Activated CD4-positive, alpha-beta memory T cell treated with anti-CD3 and anti-CD28 coated beads, Interleukin-2, amount 10 ng/mL, durations not matched to agents 7 days and 5 days (primary cell): ENCODE measurements around the gene FAR2. TPM values are rescaled to one million over a fixed set of nuclear protein-coding genes. Genes with fewer than 3 reads are reported as not detected.
A peak's percentile ranks its signal among the peaks of the same experiment; 100 is the strongest.

Experiments
- CTCF ChIA-PET: fragments of 350-600 bp; sonication (Branson Sonifier 250); formaldehyde crosslinking; loops from one replicate; lab custom pipeline; 2021; ENCODE audit warnings: antibody characterized with exemption, inconsistent platforms; lab: Charles Lee
- POLR2A ChIA-PET: fragments of 350-600 bp; sonication (Branson Sonifier 250); formaldehyde crosslinking; loops from one replicate; lab custom pipeline; 2021; ENCODE audit warnings: antibody characterized with exemption; lab: Charles Lee
- DNase-seq: peaks from one replicate; pipeline ENCODE4 v3.0.0-alpha.2; 2020
- H3K27ac Mint-ChIP-seq: one replicate; pipeline ENCODE4 v1.8.0; 2021; ENCODE audit warnings: mild to moderate bottlenecking, mixed read lengths
- H3K27me3 Mint-ChIP-seq: one replicate; pipeline ENCODE4 v1.8.0; 2021; ENCODE audit warnings: mixed read lengths
- H3K36me3 Mint-ChIP-seq: one replicate; pipeline ENCODE4 v1.8.0; 2021; ENCODE audit warnings: low read depth, mixed read lengths
- H3K4me1 Mint-ChIP-seq: one replicate; pipeline ENCODE4 v1.8.0; 2021; ENCODE audit warnings: mixed read lengths
- H3K4me3 Mint-ChIP-seq: one replicate; pipeline ENCODE4 v1.8.0; 2021; ENCODE audit warnings: mild to moderate bottlenecking, mixed read lengths
- H3K9me3 Mint-ChIP-seq: one replicate; pipeline ENCODE4 v1.8.0; 2021; ENCODE audit warnings: mixed read lengths
- total RNA-seq, 2 experiments: library from RNA; stranded (reverse); gene quantifications; one replicate each; pipeline ENCODE4 v1.2.3, GENCODE V29; 2021

The FAR2 gene
- total RNA-seq, 2 experiments from 2014 or later = 19.1 to 19.9 TPM

DNA sequence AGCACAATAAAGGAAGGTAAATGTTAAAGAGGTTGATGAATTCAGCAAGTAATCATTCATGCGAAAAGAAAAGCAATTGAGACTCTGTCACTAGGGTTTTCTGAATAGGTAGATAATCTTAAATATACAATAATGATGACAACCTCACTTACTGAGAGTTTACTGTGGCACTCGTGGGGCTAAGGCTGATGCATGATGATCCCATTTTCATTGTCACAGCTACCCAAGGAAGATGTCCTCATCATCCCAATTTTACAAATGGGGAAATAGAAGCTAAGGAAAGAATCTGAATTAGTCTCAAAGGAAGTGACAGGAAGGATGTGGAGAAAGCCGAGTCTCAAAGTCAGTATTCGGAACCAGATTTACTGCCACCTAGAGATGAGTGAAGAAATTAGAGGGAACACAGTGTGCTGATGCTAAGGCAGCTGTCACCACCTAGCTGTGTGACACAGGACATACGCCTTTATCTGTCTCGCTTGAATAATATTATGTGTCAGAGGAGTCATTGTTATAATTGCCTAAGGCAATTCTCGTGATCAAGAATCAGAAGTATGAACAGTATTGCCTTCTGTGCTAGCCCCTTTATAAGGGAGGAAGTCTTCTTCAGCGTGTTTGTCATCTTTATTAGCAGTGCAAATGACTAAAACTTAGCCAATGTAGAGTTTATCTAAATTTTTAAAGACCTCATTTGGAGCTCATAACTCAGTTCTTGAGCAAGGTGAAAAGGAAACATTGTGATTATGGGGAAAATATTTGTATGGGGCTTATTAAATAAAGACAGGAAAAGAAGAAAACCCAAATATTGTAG, 168.7 kb downstream of the FAR2 start:
- Mint-ChIP-seq H3K36me3 (peaks cover 12% of the 10 kb centered on the region), H3K27ac (no peak overlapping the region)

DNA sequence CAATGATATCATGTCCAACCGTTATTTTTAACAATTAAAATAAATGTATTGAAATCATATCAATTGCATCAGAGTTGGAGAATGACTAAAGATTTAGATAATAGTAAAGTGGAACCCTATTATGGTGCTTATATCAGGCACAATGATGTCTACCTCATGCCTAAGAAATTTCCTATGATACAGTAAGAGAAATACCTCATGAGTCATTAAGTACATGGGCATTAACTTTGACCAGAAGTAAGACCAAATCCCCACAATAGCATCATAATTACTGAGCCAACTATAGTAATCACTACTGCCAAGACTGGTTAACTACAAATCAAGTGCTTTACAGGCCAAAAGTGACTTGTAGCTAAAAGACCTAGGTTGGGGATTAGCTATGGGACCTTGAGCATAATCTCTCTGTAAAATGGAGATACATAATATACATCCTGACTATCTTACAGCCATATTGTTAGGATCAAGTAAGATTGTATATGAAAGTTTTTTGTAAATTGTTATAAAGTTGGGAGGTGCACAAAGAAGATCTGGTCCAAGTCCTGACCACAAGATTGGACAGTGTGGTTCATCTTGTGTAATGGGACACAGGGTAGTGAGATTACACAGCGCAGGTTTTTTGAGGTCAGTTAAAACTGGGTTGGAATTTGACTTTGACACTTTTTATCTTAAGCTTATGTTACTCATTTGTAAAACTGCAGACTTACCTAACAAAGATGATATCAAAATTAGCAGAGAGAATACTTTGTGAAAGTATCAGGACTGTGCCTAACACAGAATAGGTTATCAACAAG, 171.4 kb downstream of the FAR2 start:
- H3K36me3 Mint-ChIP-seq = peaks cover 31% of the 10 kb centered on the region
- CTCF ChIA-PET = no interaction called here
- peaks cover 11% of the 10 kb centered on the region for H3K4me1 Mint-ChIP-seq
- H3K27ac Mint-ChIP-seq = no peak overlapping the region
- no peak for DNase-seq
- H3K4me3 Mint-ChIP-seq = no peak overlapping the region
- POLR2A ChIA-PET = interaction anchor here (0.6 kb wide), 1 partner anchor 68 kb away, joined by 5 read pairs; no protein-coding TSS in a partner anchor
- H3K27me3 Mint-ChIP-seq = no peaks in the 10 kb centered on the region
- no peaks in the 10 kb centered on the region for H3K9me3 Mint-ChIP-seq

More for the DNA sequence above, 168.7 kb downstream of the FAR2 start:
- Mint-ChIP-seq H3K4me3 (no peak overlapping the region), H3K4me1 (peaks cover 11% of the 10 kb centered on the region), H3K9me3 (no peaks in the 10 kb centered on the region), H3K27me3 (no peaks in the 10 kb centered on the region)
- CTCF ChIA-PET = interaction anchor here (0.8 to 2.0 kb wide), 20 partner anchors 9 to 305 kb away, joined by 3 to 29 read pairs (median 5); partner anchors contain the start of gene ERGIC2
- peak; percentile 56 for DNase-seq
- POLR2A ChIA-PET = interaction anchor here (0.6 kb wide), 1 partner anchor 47 kb away, joined by 3 read pairs; no protein-coding TSS in a partner anchor

DNA sequence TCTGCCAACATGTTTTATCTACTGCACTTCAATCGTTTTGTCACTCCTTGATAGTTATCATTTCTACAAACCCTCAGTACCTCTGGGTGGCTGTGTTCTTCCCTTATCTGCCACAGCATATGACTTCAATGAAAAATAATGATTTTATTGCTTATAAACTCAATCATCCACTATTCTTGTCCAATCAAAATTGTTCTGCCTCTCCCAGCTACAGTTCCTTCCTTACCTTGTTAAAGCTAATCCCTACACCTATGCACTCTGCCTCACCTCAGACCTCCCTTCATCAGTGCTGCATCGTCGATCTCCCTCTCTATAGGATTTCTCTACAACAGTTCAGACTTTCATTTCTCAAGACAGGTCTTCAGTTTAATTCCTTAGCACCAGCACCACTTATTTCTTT, 173.1 kb downstream of the FAR2 start:
- peaks cover 38% of the 10 kb centered on the region for H3K36me3 Mint-ChIP-seq
- DNase-seq = no peak
- CTCF ChIA-PET = no interaction called here
- POLR2A ChIA-PET = interaction anchor here (1.0 kb wide), 1 partner anchor 59 kb away, joined by 4 read pairs; the partner anchor contains the start of gene ERGIC2
- no peak overlapping the region for H3K27ac Mint-ChIP-seq
- no peak overlapping the region for H3K4me3 Mint-ChIP-seq
- no peaks in the 10 kb centered on the region for H3K9me3 Mint-ChIP-seq
- no peaks in the 10 kb centered on the region for H3K27me3 Mint-ChIP-seq
- H3K4me1 Mint-ChIP-seq = peaks cover 11% of the 10 kb centered on the region

DNA sequence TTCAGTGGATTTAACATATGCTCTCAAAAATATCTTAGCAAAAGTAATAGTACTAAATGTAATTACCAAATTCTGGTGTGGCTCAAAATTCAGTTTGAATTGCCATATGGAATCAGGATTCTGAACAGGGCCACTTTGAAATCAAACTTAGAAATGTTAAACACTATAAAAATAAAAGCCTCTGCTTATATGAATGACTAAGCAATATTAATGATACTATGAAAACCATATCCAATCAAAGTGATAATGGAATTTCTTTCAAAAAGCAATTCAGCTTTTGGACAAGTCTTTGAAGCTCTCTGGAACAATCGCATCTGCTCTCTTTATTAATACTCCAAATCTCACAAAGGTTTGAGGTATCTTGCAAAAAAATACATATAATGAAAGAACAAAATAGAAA, 180.3 kb downstream of the FAR2 start:
- ChIA-PET CTCF (interaction anchor here (0.7 to 1.6 kb wide), 4 partner anchors 11 to 262 kb away, joined by 3 to 4 read pairs (median 4); no protein-coding TSS in a partner anchor), POLR2A (interaction anchor here (0.6 kb wide), 1 partner anchor 161 kb away, joined by 3 read pairs; no protein-coding TSS in a partner anchor)
- H3K36me3 Mint-ChIP-seq = peaks cover 19% of the 10 kb centered on the region
- H3K4me3 Mint-ChIP-seq = no peak overlapping the region
- DNase-seq = no peak
- no peak overlapping the region for H3K27ac Mint-ChIP-seq
- H3K27me3 Mint-ChIP-seq = no peaks in the 10 kb centered on the region
- H3K4me1 Mint-ChIP-seq = no peaks in the 10 kb centered on the region
- H3K9me3 Mint-ChIP-seq = no peaks in the 10 kb centered on the region

DNA sequence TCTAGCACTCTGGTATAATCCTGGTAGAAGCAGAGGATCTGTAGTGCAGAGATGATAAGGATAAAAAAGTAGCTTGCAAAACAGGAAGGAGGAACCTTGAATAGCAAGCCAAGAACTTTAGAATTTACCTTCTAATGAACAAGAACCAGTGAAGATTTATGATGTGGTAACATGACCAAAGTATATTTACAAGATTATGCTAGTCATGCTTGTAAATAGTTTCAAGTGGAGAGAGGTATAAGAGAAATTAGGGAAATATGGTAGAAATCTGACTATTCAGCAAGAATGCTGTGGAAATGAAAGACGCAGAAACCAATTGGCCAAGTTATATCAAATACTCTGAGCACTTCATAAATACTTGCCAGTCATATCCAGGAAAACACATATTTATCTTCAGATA, 184.1 kb downstream of the FAR2 start:
- H3K27me3 Mint-ChIP-seq = no peaks in the 10 kb centered on the region
- no peaks in the 10 kb centered on the region for H3K4me1 Mint-ChIP-seq
- POLR2A ChIA-PET = no interaction called here
- no peak overlapping the region for H3K4me3 Mint-ChIP-seq
- no peak overlapping the region for H3K27ac Mint-ChIP-seq
- CTCF ChIA-PET = no interaction called here
- H3K36me3 Mint-ChIP-seq = peaks cover 15% of the 10 kb centered on the region
- no peaks in the 10 kb centered on the region for H3K9me3 Mint-ChIP-seq
- no peak for DNase-seq

DNA sequence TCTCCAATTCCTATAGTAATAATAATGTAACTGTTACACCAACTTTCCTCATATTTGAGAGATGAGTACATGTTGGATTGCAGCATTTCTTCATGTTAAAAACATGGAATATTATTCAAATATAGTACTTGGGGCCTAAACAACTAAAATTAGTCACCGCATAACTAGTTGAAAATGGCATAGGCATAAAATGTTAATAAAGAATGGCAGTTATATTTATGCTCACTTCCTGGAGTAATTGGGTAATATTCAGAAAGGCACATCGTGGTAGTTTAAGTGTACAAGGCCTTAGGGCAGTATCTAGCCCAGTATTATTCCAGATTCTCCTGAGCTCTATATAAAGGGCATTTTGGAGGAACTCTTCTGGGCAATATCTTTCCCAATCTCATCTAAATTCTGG, 185.9 kb downstream of the FAR2 start:
- H3K4me3 Mint-ChIP-seq = no peak overlapping the region
- H3K4me1 Mint-ChIP-seq = no peaks in the 10 kb centered on the region
- no peak overlapping the region for H3K27ac Mint-ChIP-seq
- POLR2A ChIA-PET = no interaction called here
- no peaks in the 10 kb centered on the region for H3K27me3 Mint-ChIP-seq
- DNase-seq = no peak
- CTCF ChIA-PET = interaction anchor here (0.8 to 1.3 kb wide), 2 partner anchors 8 to 17 kb away, joined by 3 to 6 read pairs; no protein-coding TSS in a partner anchor
- peaks cover 19% of the 10 kb centered on the region for H3K36me3 Mint-ChIP-seq
- no peaks in the 10 kb centered on the region for H3K9me3 Mint-ChIP-seq

DNA sequence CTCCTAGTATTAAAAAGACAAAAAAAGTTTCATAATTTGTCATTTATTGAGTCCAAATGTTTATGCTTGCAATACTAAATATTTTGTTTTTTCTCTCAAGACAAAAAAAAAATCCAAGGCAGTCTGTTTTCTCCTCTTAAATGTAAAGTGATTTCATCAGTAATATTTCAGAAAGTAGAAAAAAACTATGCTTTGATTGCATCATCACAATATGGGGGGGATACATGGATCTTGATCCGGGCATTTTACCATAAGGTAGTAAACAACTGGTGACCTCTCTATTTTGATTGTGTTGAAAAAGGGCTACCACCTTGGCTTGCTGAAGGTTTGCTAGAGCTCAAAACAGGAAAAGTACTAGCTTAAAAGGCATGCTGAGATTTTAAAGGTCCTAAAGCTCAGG, 188.2 kb downstream of the FAR2 start:
- POLR2A ChIA-PET = no interaction called here
- no peaks in the 10 kb centered on the region for H3K27me3 Mint-ChIP-seq
- no peaks in the 10 kb centered on the region for H3K4me1 Mint-ChIP-seq
- CTCF ChIA-PET = no interaction called here
- DNase-seq = no peak
- H3K36me3 Mint-ChIP-seq = peaks cover 36% of the 10 kb centered on the region
- H3K27ac Mint-ChIP-seq = no peak overlapping the region
- H3K4me3 Mint-ChIP-seq = no peak overlapping the region
- no peaks in the 10 kb centered on the region for H3K9me3 Mint-ChIP-seq

DNA sequence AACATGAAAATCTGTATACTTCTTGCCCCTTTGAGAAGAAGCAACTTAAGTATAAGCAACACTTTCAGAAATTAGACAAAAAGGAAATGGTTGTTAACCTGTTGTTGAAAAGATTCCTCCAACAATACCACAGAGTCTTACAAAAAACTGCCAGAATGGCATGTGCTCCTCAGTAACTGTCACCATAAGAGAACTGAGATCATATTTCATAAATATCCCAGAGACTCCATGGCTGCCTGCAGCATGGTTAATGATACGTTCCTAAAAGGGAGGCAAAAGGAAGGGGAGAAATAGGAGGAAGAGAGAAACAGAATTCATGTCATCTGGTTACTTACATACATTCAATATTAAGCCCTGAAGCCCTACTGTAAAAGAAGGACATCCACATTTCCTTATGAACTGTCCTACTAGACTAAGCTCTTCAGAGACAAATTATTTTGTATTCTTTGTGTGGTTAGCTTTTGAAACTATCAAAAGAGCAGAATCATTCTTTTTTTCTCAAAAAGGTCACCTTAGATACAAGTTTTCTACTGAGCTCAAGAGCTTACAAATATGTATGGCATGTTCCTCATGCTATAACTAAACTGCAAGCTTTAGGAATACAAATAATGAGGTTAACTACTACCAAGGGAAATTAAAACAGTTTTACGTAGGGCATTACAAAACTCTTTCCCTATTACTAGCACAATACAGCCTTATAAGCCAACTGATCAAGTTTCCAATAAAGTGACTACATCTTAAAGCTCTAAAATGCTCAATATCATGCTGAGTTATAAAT, 194.1 kb downstream of the FAR2 start:
- ChIA-PET POLR2A (no interaction called here), CTCF (interaction anchor here (1.0 to 1.4 kb wide), 2 partner anchors 9 to 25 kb away, joined by 3 to 4 read pairs; no protein-coding TSS in a partner anchor)
- Mint-ChIP-seq H3K27me3 (no peaks in the 10 kb centered on the region), H3K4me3 (no peak overlapping the region), H3K9me3 (no peaks in the 10 kb centered on the region), H3K27ac (no peak overlapping the region), H3K36me3 (peaks cover 48% of the 10 kb centered on the region), H3K4me1 (no peaks in the 10 kb centered on the region)
- no peak for DNase-seq

DNA sequence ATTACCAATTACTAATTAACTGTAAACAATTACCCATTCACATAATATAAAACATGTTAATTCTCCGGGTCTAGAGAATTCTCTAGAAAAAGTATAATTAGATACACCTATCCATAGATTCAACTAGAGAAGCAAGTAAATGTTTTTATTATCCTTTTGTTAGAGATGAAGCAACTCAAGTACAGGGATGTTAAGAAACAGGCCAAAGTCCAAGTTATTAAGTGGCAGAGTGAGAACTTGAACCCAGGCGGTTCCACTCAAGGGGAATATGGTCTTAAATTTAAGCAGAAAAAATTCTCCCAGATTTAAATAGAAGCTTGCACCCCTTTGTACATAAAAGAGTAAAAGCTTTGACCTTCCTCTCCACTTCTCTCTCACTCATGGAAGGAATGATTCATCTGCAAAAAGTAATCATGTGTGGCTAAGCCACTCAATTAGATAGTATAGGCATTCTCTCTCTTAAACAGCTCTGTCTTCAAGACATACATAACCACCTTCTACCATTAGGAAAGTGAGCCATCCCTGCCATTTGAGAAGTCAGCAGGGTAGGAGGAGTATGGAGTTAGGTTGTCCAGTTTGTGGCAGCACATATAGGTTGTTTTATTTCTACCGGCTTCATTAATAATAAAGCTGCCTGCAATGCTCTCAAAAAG, 197.8 kb downstream of the FAR2 start:
- Mint-ChIP-seq H3K4me3 (no peak overlapping the region), H3K36me3 (peaks cover 38% of the 10 kb centered on the region), H3K27me3 (no peaks in the 10 kb centered on the region), H3K4me1 (no peaks in the 10 kb centered on the region), H3K9me3 (no peaks in the 10 kb centered on the region), H3K27ac (no peak overlapping the region)
- no peak for DNase-seq
- CTCF ChIA-PET = interaction anchor here (1.2 kb wide), 1 partner anchor 274 kb away, joined by 3 read pairs; no protein-coding TSS in a partner anchor
- POLR2A ChIA-PET = interaction anchor here (1.3 to 1.7 kb wide), 2 partner anchors 10 to 34 kb away, joined by 3 to 7 read pairs; partner anchors contain the start of gene ERGIC2

DNA sequence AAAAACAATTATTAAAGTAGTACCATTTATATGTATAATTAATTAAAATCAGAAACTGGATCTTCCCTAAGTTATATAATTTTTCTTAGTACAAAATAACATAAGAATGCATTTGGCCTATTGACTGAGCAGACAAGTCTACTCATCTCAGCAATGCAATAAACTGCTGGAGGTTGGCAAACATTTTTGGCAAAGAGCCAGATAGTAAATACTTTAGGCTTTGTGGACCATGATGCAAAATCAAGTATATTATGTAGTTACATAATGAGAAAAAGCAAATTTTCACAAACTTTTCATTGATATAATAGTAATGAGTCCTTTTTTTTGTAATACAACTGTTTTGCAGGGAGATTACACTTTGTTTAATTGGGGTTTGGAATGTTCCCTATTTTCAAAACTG, 201.0 kb downstream of the FAR2 start:
- Mint-ChIP-seq H3K4me3 (no peak overlapping the region), H3K27ac (no peak overlapping the region), H3K9me3 (no peaks in the 10 kb centered on the region), H3K36me3 (peaks cover 17% of the 10 kb centered on the region), H3K27me3 (no peaks in the 10 kb centered on the region), H3K4me1 (no peaks in the 10 kb centered on the region)
- CTCF ChIA-PET = no interaction called here
- DNase-seq = no peak
- POLR2A ChIA-PET = no interaction called here

DNA sequence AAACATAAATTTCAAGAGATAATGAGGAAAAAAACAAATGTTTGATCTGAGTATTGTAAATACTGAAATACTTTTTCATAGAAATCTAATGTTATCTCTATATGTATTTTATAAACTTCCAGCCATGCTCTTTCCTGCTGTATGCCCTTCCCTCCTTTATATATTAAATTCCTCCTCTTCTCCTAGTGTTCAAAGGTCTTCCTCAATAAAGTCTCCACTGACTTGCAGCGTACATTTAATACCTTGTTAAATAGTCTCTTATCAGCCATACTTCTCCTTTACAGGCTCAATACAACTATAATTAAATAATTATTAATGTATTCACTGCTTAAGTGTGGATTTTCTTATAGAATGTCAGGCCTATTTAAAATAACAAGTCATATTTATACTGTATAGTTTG, 205.9 kb downstream of the FAR2 start:
- Mint-ChIP-seq H3K27ac (no peak overlapping the region), H3K36me3 (peaks cover 21% of the 10 kb centered on the region), H3K27me3 (no peaks in the 10 kb centered on the region), H3K9me3 (no peaks in the 10 kb centered on the region), H3K4me1 (no peaks in the 10 kb centered on the region), H3K4me3 (no peak overlapping the region)
- ChIA-PET POLR2A (no interaction called here), CTCF (no interaction called here)
- DNase-seq = no peak

DNA sequence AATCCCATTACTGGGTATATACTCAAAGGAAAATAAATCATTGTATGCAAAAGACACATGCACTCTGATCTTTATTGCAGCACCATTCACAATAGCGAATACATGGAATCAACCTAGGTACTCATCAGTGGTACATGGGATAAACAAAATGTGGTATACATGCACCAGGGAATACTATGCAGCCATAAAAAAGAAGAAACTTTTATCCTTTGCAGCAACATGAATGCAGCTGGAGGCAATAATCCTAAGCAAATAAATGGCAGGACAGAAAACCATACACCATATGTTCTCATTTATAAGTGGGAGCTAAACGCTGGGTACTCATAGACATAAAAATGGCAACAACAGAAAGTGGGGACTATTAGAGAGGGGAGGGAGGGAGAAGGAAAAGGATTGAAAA, 216.0 kb downstream of the FAR2 start:
- Mint-ChIP-seq H3K36me3 (peaks cover 38% of the 10 kb centered on the region), H3K4me3 (no peak overlapping the region), H3K9me3 (no peaks in the 10 kb centered on the region), H3K27ac (no peak overlapping the region), H3K27me3 (no peaks in the 10 kb centered on the region), H3K4me1 (no peaks in the 10 kb centered on the region)
- ChIA-PET CTCF (no interaction called here), POLR2A (no interaction called here)
- no peak for DNase-seq
